Endometrial microvascular endothelial cells (primary cell): ENCODE measurements around the gene USP4. TPM values are rescaled to one million over a fixed set of nuclear protein-coding genes. Genes with fewer than 3 reads are reported as not detected.
"Not testable (repeated sequence)": the region's sequence is repeated elsewhere in the genome, so short reads cannot be mapped to it uniquely, and the experiment has no call there.

Experiments used
- in situ Hi-C: cut with HindIII; loops from 2 replicates; pipeline ENCODE4 v1.10.0; 2017; ENCODE audit warnings: low sequenced_read_pairs, low pct_unique_long_range_greater_than_20kb; ENCODE audit errors: inconsistent ontology term
- total RNA-seq: library from RNA; depleted of rRNA; stranded (reverse); fragments of >200 nt; gene quantifications from one replicate; pipeline ENCODE4 v1.2.3, GENCODE V29; 2015; ENCODE audit errors: inconsistent ontology term

The USP4 gene
- total RNA-seq, 1 donor from 2014 or later = 16.7 TPM

- in situ Hi-C loops = no loop called here
Measured at GRCh38 chr3:49352890-49353421, 13.1 kb upstream of the USP4 start.

- in situ Hi-C loops = no loop called here
Measured at GRCh38 chr3:49352281-49352680, 12.4 kb upstream of the USP4 start.

- in situ Hi-C loops = no loop called here
Measured at GRCh38 chr3:49351521-49352011, 11.7 kb upstream of the USP4 start.

GRCh38 chr3:49349348-49350114, 9.7 kb upstream of the USP4 start:
- in situ Hi-C loops = no loop called here

GRCh38 chr3:49348361-49348760, 8.5 kb upstream of the USP4 start:
- in situ Hi-C loops = not testable (repeated sequence)

- in situ Hi-C loops = no loop called here
Measured at GRCh38 chr3:49346797-49347251, 7.0 kb upstream of the USP4 start.

- in situ Hi-C loops = no loop called here
Measured at GRCh38 chr3:49343163-49343562, 3.3 kb upstream of the USP4 start.

- in situ Hi-C loops = no loop called here
Measured at GRCh38 chr3:49341996-49342395, 2.1 kb upstream of the USP4 start.

- in situ Hi-C loops = no loop called here
Measured at GRCh38 chr3:49339581-49339940, 292 bp downstream of the USP4 start.

- in situ Hi-C loops = no loop called here
Measured at GRCh38 chr3:49333916-49334633, 5.8 kb downstream of the USP4 start.

- in situ Hi-C loops = no loop called here
Measured at GRCh38 chr3:49333091-49333490, 6.8 kb downstream of the USP4 start.

GRCh38 chr3:49329186-49329585, 10.7 kb downstream of the USP4 start:
- in situ Hi-C loops = no loop called here

GRCh38 chr3:49328350-49328749, 11.5 kb downstream of the USP4 start:
- in situ Hi-C loops = not testable (repeated sequence)

- in situ Hi-C loops = no loop called here
Measured at GRCh38 chr3:49327485-49327884, 12.4 kb downstream of the USP4 start.

GRCh38 chr3:49324768-49325167, 15.1 kb downstream of the USP4 start:
- in situ Hi-C loops = no loop called here

GRCh38 chr3:49316696-49317457, 23.0 kb downstream of the USP4 start:
- in situ Hi-C loops = no loop called here

- in situ Hi-C loops = no loop called here
Measured at GRCh38 chr3:49313896-49314688, 25.8 kb downstream of the USP4 start.

GRCh38 chr3:49311283-49311682, 28.6 kb downstream of the USP4 start:
- in situ Hi-C loops = no loop called here

- in situ Hi-C loops = no loop called here
Measured at GRCh38 chr3:49310677-49311076, 29.2 kb downstream of the USP4 start.
